ENCODE data around the gene TFPT. TPM values are rescaled to one million over a fixed set of nuclear protein-coding genes. Genes with fewer than 3 reads are reported as not detected.

TFPT gene
- polyA plus RNA-seq, 1 experiment = 12.3 TPM

DNA sequence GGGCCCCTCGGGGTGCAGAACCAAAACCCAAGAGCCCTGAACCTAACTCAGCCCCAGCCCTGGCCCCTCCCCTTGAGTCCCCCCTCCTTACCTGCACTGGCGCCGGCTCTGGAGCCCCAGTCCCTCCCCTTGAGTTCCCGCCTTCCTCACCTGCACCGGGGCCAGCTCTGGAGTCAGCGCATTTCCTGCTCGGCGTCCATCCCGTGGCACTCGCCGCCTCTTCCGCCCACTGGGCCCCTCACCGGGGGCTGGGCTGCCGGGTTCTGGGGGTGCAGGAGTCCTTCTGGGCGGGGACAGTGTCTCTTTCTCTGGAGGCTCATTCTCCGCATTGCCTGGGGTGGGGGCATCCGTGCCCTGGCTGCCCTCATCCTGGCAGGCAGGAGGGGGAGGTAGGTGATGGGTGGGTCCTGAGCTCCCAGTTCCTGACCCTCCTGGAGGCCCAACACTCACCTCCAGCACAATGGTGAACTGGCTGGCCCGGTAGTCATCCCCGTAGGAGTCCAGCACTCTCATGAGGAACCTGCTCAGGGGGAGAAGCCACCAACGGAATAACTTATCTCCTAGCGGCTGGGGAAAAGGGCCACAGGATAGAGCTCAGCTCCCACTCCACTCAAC is 7.5 kb downstream of the TFPT start:
- POLR2A ChIA-PET = interaction anchor here (2.2 kb wide), 1 partner anchor 29 kb away, joined by 6 read pairs; the partner anchor contains the start of gene CNOT3
- no peak overlapping the region for H3K27ac ChIP-seq (ENCODE audit: low read depth, low read length)
- H3K27me3 ChIP-seq (ENCODE audit: control insufficient read depth, insufficient read depth, low read length) = no peaks in the 10 kb centered on the region
- H3K4me3 ChIP-seq (ENCODE audit: low read depth, low read length) = no peak overlapping the region
- TF ChIP-seq, protein P1, sequence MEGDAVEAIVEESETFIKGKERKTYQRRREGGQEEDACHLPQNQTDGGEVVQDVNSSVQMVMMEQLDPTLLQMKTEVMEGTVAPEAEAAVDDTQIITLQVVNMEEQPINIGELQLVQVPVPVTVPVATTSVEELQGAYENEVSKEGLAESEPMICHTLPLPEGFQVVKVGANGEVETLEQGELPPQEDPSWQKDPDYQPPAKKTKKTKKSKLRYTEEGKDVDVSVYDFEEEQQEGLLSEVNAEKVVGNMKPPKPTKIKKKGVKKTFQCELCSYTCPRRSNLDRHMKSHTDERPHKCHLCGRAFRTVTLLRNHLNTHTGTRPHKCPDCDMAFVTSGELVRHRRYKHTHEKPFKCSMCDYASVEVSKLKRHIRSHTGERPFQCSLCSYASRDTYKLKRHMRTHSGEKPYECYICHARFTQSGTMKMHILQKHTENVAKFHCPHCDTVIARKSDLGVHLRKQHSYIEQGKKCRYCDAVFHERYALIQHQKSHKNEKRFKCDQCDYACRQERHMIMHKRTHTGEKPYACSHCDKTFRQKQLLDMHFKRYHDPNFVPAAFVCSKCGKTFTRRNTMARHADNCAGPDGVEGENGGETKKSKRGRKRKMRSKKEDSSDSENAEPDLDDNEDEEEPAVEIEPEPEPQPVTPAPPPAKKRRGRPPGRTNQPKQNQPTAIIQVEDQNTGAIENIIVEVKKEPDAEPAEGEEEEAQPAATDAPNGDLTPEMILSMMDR (IDR thresholded peaks at IDR 0.05; ENCODE audit: low read depth, low read length) = no peak
- H3K9me3 ChIP-seq (ENCODE audit: control insufficient read depth, insufficient read depth, low read length) = peaks cover under 1% of the 10 kb centered on the region; the same call in 1 of the 2 replicates
- DNase-seq (ENCODE audit: low read depth, low spot score) = no peak
- CTCF ChIA-PET = no interaction called here

DNA sequence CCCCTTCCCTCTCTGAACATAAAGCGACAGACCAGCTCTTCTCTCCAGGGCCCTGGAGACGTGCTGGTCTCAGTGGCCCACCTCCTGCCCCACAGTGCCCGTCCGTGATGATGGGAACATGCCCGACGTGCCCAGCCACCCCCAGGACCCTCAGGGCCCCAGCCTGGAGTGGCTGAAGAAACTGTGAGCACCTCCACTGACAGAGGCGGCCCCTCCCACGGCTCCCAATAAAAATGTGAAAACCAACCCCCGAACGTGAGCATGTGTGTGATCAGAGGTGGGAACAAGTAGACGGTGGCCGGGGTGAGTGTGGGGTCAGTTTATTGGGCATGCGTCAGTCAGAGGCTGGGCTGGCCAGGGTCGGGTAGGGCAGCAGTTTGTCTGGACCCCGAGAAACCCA is 8.7 kb downstream of the TFPT start:
- H3K27ac ChIP-seq (ENCODE audit: low read depth, low read length) = no peak overlapping the region
- no peak overlapping the region for H3K4me3 ChIP-seq (ENCODE audit: low read depth, low read length)
- no peaks in the 10 kb centered on the region for H3K27me3 ChIP-seq (ENCODE audit: control insufficient read depth, insufficient read depth, low read length)
- no peak for DNase-seq (ENCODE audit: low read depth, low spot score)
- H3K9me3 ChIP-seq (ENCODE audit: control insufficient read depth, insufficient read depth, low read length) = peaks cover 3% of the 10 kb centered on the region; the same call in 1 of the 2 replicates
- POLR2A ChIA-PET = interaction anchor here (1.2 kb wide), 1 partner anchor 9 kb away, joined by 3 read pairs; the partner anchor contains the start of genes PRPF31 and TFPT
- TF ChIP-seq, protein P1 (IDR thresholded peaks at IDR 0.05; ENCODE audit: low read depth, low read length) = no peak
- CTCF ChIA-PET = no interaction called here

DNA sequence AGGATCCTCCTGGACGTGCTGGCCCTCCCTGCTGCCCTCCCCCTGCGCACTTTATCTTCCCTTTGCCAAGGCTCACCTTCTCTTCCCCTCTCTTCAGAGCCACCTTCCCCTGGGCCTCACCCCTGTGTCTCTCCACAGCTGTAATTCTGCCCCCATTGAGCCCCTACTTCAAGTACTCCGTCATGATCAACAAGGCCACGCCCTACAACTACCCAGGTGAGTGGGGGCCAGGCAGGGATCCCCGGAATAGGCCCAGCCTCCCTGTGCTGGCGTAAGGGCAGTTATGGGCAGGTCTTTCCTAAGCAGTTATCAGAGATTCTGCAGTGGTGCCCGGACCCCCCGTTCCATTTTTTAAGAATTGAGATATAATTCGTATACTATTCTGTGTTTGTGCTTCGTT is 9.7 kb downstream of the TFPT start:
- peaks cover 3% of the 10 kb centered on the region; the same call in 1 of the 2 replicates for H3K9me3 ChIP-seq (ENCODE audit: control insufficient read depth, insufficient read depth, low read length)
- no peak overlapping the region for H3K27ac ChIP-seq (ENCODE audit: low read depth, low read length)
- no peak for DNase-seq (ENCODE audit: low read depth, low spot score)
- ChIA-PET CTCF (no interaction called here), POLR2A (interaction anchor here (1.2 kb wide), 1 partner anchor 10 kb away, joined by 3 read pairs; the partner anchor contains the start of genes PRPF31 and TFPT)
- H3K27me3 ChIP-seq (ENCODE audit: control insufficient read depth, insufficient read depth, low read length) = no peaks in the 10 kb centered on the region
- TF ChIP-seq, protein P1 (IDR thresholded peaks at IDR 0.05; ENCODE audit: low read depth, low read length) = no peak
- H3K4me3 ChIP-seq (ENCODE audit: low read depth, low read length) = no peak overlapping the region

DNA sequence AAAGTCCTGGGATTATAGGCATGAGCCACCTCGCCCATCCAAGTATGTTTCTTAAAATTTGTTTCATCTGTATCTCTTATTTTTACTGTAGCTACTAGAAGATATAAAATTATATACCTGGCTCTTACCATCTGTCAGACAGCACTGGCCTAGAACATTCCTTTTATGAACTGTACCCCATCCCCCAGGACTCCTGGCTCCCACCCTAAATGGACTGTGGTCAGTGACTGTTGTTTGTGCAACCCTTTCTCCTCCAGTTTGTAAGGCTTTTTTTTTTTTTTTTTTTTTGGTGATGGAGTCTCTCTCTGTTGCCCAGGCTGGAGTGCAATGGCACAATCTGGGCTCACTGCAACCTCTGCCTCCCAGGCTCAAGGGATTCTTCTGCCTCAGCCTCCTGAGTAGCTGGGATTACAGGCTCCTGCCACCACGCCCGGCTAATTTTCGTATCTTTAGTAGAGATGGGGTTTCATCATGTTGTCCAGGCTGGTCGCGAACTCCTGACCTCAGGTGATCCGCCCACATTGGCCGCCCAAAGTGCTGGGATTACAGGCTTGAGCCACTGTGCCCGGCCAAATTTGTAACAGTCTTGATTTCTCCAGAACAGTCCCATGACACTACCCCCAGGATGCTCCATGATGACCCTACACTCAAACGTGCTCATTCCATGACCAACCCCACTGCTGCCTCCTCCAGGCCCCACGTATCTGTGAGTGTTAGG is 10.3 kb downstream of the TFPT start:
- peaks cover 3% of the 10 kb centered on the region; the same call in 1 of the 2 replicates for H3K9me3 ChIP-seq (ENCODE audit: control insufficient read depth, insufficient read depth, low read length)
- H3K27ac ChIP-seq (ENCODE audit: low read depth, low read length) = no peak overlapping the region
- TF ChIP-seq, protein P1 (IDR thresholded peaks at IDR 0.05; ENCODE audit: low read depth, low read length) = no peak
- no peak for DNase-seq (ENCODE audit: low read depth, low spot score)
- POLR2A ChIA-PET = no interaction called here
- CTCF ChIA-PET = interaction anchor here (0.7 kb wide), 1 partner anchor 88 kb away, joined by 4 read pairs; no protein-coding TSS in a partner anchor
- H3K4me3 ChIP-seq (ENCODE audit: low read depth, low read length) = no peak overlapping the region
- no peaks in the 10 kb centered on the region for H3K27me3 ChIP-seq (ENCODE audit: control insufficient read depth, insufficient read depth, low read length)

All from AG04450 (cell line).